K562 (cell line): ENCODE data around the gene ACP6. TPM values are rescaled to one million over a fixed set of nuclear protein-coding genes. Genes with fewer than 3 reads are reported as not detected.

Experiments used
- ATAC-seq: fragments of 200-7000 bp; cut with Tn5 transposase; 3 replicates; pipeline ENCODE4 v1.9.1; 2020; ENCODE audit warnings: moderate library complexity
- BruUV-seq: library from RNA; stranded (reverse); fragments of 400-500 nt; replicated peaks from 2 replicates; lab custom pipeline; 2021; lab: Mats Ljungman, UMichigan
- CTCF ChIA-PET: fragments of 300-600 bp; formaldehyde crosslinking; extraction: SDS; loops from one replicate; lab custom pipeline; 2021; ENCODE audit warnings: low intra/inter-chr PET ratio; lab: Yijun Ruan, JAX
- POLR2A ChIA-PET: fragments of 300-600, 350-650 bp; sonication (Branson Sonifier 250); formaldehyde crosslinking; extraction: SDS; loops from one replicate; lab custom pipeline; 2021; ENCODE audit warnings: antibody characterized with exemption, inconsistent platforms; lab: Yijun Ruan, JAX
- DNase-seq, 4 experiments: peaks; one replicate each; pipeline versions ENCODE4 v3.0.0 to v3.0.0-alpha.2; 2011 to 2018; ENCODE audit warnings: low spot score in 3 of 4, mixed read lengths in 3 of 4; ENCODE audit errors: extremely low read depth in 1 of 4
- FAIRE-seq: peaks from 2 replicates; lab custom pipeline; 2011; peaks lifted over from hg19 to GRCh38; lab: Jason Lieb, UNC
- H2AFZ ChIP-seq: 2 replicates; pipeline ENCODE4 v1.6.0; 2011; ENCODE audit warnings: low read depth, low read length, control low read depth, inconsistent platforms
- H3K27ac ChIP-seq: fragments of 200-600 bp; 3 replicates; pipeline ENCODE4 v1.8.0; 2011; ENCODE audit warnings: low read depth, mild to moderate bottlenecking, control low read depth, inconsistent platforms, low read length, moderate library complexity, mixed read lengths; ENCODE audit errors: extremely low read depth
- H3K27me3 ChIP-seq, 2 experiments: fragments of 300-600 bp in 1 of 2; 2 replicates in 1 of 2; 3 replicates in 1 of 2; pipeline versions ENCODE4 v1.6.0 to v1.8.0; 2011; ENCODE audit warnings: inconsistent platforms in 2 of 2, low read length in 2 of 2, mild to moderate bottlenecking in 1 of 2, mixed read lengths in 1 of 2, moderate library complexity in 1 of 2; ENCODE audit not compliant: control insufficient read depth in 2 of 2, insufficient read depth in 2 of 2
- H3K36me3 ChIP-seq: fragments of 300-600 bp; 3 replicates; pipeline ENCODE4 v1.8.0; 2011; ENCODE audit warnings: mild to moderate bottlenecking, low read length, inconsistent platforms; ENCODE audit not compliant: control insufficient read depth, insufficient read depth
- H3K4me1 ChIP-seq, 2 experiments: fragments of 200-600 bp in 1 of 2; replicated peaks in 1 of 2; 2 replicates in 1 of 2; 3 replicates in 1 of 2; pipeline versions ENCODE4 v1.5.1 to v1.8.0; 2011; ENCODE audit warnings: inconsistent platforms in 2 of 2, low read length in 2 of 2, mild to moderate bottlenecking in 1 of 2, mixed read lengths in 1 of 2, moderate library complexity in 1 of 2; ENCODE audit not compliant: control insufficient read depth in 2 of 2, insufficient read depth in 2 of 2
- H3K4me2 ChIP-seq: 2 replicates; pipeline ENCODE4 v1.6.1; 2011; ENCODE audit warnings: low read length, control low read depth, inconsistent platforms, mixed read lengths; ENCODE audit not compliant: insufficient read depth
- H3K4me3 ChIP-seq: fragments of 200-600 bp; sonication (generic), shearing (Covaris generic); 2 replicates; pipeline ENCODE4 v1.5.1; 2016; ENCODE audit warnings: control low read depth, inconsistent platforms
- H3K79me2 ChIP-seq: fragments of 200-600 bp; 3 replicates; pipeline ENCODE4 v1.8.0; 2011; ENCODE audit warnings: low read length, inconsistent platforms; ENCODE audit not compliant: control insufficient read depth, insufficient read depth
- H3K9ac ChIP-seq, 2 experiments: 2 replicates each; pipeline versions ENCODE4 v1.6.0 to v1.6.1; 2011; ENCODE audit warnings: low read depth in 2 of 2, low read length in 2 of 2, control low read depth in 1 of 2, inconsistent platforms in 1 of 2, mild to moderate bottlenecking in 1 of 2, mixed read lengths in 1 of 2; ENCODE audit not compliant: insufficient read depth in 1 of 2
- H3K9me1 ChIP-seq: one replicate; pipeline ENCODE4 v1.6.0; 2011; ENCODE audit warnings: inconsistent platforms, mild to moderate bottlenecking, low read length, moderate library complexity; ENCODE audit not compliant: control insufficient read depth, insufficient read depth
- H3K9me3 ChIP-seq: replicated peaks from 2 replicates; pipeline ENCODE4 v1.5.1; 2011; ENCODE audit warnings: low read depth, low read length, inconsistent platforms; ENCODE audit not compliant: control insufficient read depth, insufficient read depth
- H4K20me1 ChIP-seq: replicated peaks from 2 replicates; pipeline ENCODE4 v1.6.1; 2011; ENCODE audit warnings: low read length, inconsistent platforms, mixed read lengths; ENCODE audit not compliant: control insufficient read depth, insufficient read depth
- GABPA ChIP-seq: fragments of 200-800 bp; sonication (Bioruptor generic); conservative IDR thresholded peaks from 2 replicates; pipeline ENCODE4 v1.6.1; 2016; ENCODE audit warnings: low read depth, missing genetic modification characterization, missing compliant biosample characterization
- ID3 ChIP-seq, 2 experiments: fragments of 250-450 bp in 1 of 2; fragments of 450-650 bp in 1 of 2; sonication (Bioruptor Pico) in 1 of 2; IDR thresholded peaks; 2 replicates each; pipeline versions ENCODE4 v1.6.1 to v1.8.0; 2016 to 2021; ENCODE audit warnings: mild to moderate bottlenecking in 2 of 2, moderate library complexity in 2 of 2, missing compliant biosample characterization in 1 of 2, missing genetic modification characterization in 1 of 2
- MED1 ChIP-seq: sonication (generic); formaldehyde crosslinking; IDR thresholded peaks from 2 replicates; pipeline ENCODE4 v1.8.1; 2023; ENCODE audit warnings: missing genetic modification reagents, borderline replicate concordance
- MNT ChIP-seq, 2 experiments: fragments of 450-650 bp; conservative IDR thresholded peaks; 2 replicates each; pipeline ENCODE4 v1.6.1; 2017; ENCODE audit warnings: mild to moderate bottlenecking in 2 of 2, moderate library complexity in 2 of 2
- RHOXF2B ChIP-seq: fragments of 250-450 bp; sonication (Bioruptor Pico); conservative IDR thresholded peaks from 2 replicates; pipeline ENCODE4 v1.5.1; 2021
- RUNX1 ChIP-seq: sonication (generic); IDR thresholded peaks from 2 replicates; pipeline ENCODE4 v1.6.1; 2016; ENCODE audit warnings: antibody characterized with exemption, low read depth
- SMAD4 ChIP-seq: fragments of 250-450 bp; sonication (Bioruptor Pico); conservative IDR thresholded peaks from 2 replicates; pipeline ENCODE4 v1.8.0; 2021; ENCODE audit warnings: inconsistent platforms, mild to moderate bottlenecking, moderate library complexity
- TBL1XR1 ChIP-seq, 2 experiments: IDR thresholded peaks; 2 replicates each; pipeline ENCODE4 v1.6.1; 2012; ENCODE audit warnings: improper control_type of control experiment in 2 of 2, low read length in 2 of 2, mild to moderate bottlenecking in 1 of 2
- TCF3 ChIP-seq: sonication (generic); formaldehyde crosslinking; IDR thresholded peaks from 2 replicates; pipeline ENCODE4 v1.4.0; 2020; ENCODE audit warnings: mild to moderate bottlenecking, missing genetic modification reagents
- TSHZ1 ChIP-seq: fragments of 250-450 bp; sonication (Bioruptor Pico); IDR thresholded peaks from 2 replicates; pipeline ENCODE4 v1.4.0; 2020; ENCODE audit warnings: mild to moderate bottlenecking, moderate library complexity
- ZBED1 ChIP-seq: IDR thresholded peaks from 2 replicates; pipeline ENCODE4 v1.6.1; 2014
- ZBTB9 ChIP-seq: fragments of 450-650 bp; formaldehyde crosslinking; IDR thresholded peaks from 2 replicates; pipeline ENCODE4 v1.4.0; 2020; ENCODE audit warnings: mild to moderate bottlenecking, moderate library complexity
- ZNF354B ChIP-seq: fragments of 250-450 bp; sonication (Bioruptor Pico); IDR thresholded peaks from 2 replicates; pipeline ENCODE4 v1.4.0; 2020
- ZNF431 ChIP-seq: sonication (generic); formaldehyde crosslinking; IDR thresholded peaks from 2 replicates; pipeline ENCODE4 v1.8.0; 2022; ENCODE audit warnings: mild to moderate bottlenecking, missing genetic modification reagents
- ZNF507 ChIP-seq: conservative IDR thresholded peaks from 2 replicates; pipeline ENCODE4 v1.6.1; 2017; ENCODE audit warnings: missing genetic modification characterization, missing compliant biosample characterization
- ZNF644 ChIP-seq: fragments of 200-800 bp; sonication (Bioruptor generic); IDR thresholded peaks from 2 replicates; pipeline ENCODE4 v1.6.1; 2016; ENCODE audit warnings: low read depth, missing genetic modification characterization, missing compliant biosample characterization
- WGBS: fragments of 100-300 bp; shearing (Covaris generic); methylation state at CpG from one replicate; pipeline ENCODE4 v1.1.6; 2016; ENCODE audit warnings: low coverage, mixed read lengths; ENCODE audit not compliant: insufficient coverage; ENCODE audit errors: missing lambda C conversion rate; 5-methylcytosine and 5-hydroxymethylcytosine counted together
- in situ Hi-C: fragments of 300-500 bp; cut with MboI; formaldehyde crosslinking; loops from 4 replicates; pipeline ENCODE4 v1.15.0; 2018; ENCODE audit warnings: inconsistent platforms, mixed read lengths
- intact Hi-C: fragments of 100-400 bp; cut with micrococcal nuclease; formaldehyde crosslinking; loops from 2 replicates; pipeline ENCODE4 v1.14.2; 2022
- polyA plus RNA-seq, 8 experiments: library from polyadenylated mRNA; depleted of rRNA in 4 of 8; stranded (reverse) in 5 of 8; unstranded in 3 of 8; fragments of >200 nt; fragmentation: Nextera tagmentation in 2 of 8; fragmentation: Illumina TruSeq in 1 of 8; extraction: Ambion mirVana in 2 of 8; extraction: Trizol in 1 of 8; gene quantifications; 2 replicates each; pipeline versions ENCODE4 v1.2.1 to v1.2.3, GENCODE V29; 2011 to 2014; ENCODE audit warnings: inconsistent platforms in 1 of 8, missing spikeins in 1 of 8
- total RNA-seq, 7 experiments: library from RNA; depleted of rRNA in 6 of 7; stranded (reverse); fragments of >200 nt in 6 of 7; fragmentation: Illumina TruSeq in 2 of 7; extraction: Trizol in 2 of 7; gene quantifications; 2 replicates each; pipeline versions ENCODE4 v1.2.1 to v1.2.3, GENCODE V29; 2011 to 2021; ENCODE audit warnings: low replicate concordance in 1 of 7

The ACP6 gene
- total and polyA plus RNA-seq, 9 of the 15 experiments (the other 6 are each of a cell fraction or from before 2014, with no cell fraction given), result 0.05 to 1.4 (median 0.49) TPM

- Histone ChIP-seq H3K4me2 (no peak overlapping the region), H3K9me1 (no peaks in the 10 kb centered on the region), H3K27ac (no peak overlapping the region), H4K20me1 (no peaks in the 10 kb centered on the region), H3K4me3 (no peak overlapping the region), H3K27me3 (no peaks in the 10 kb centered on the region), H3K4me1 (no peaks in the 10 kb centered on the region; a peak in 1 of 5 replicates), H3K9me3 (no peaks in the 10 kb centered on the region), H3K79me2 (no peaks in the 10 kb centered on the region), H2AFZ (no peak overlapping the region), H3K9ac (no peak overlapping the region), H3K36me3 (peaks cover 14% of the 10 kb centered on the region; the same call in 2 of the 3 replicates)
- no TSS peak for BruUV-seq
- no peak for ATAC-seq
- intact Hi-C loops, result no loop called here
- no peak for DNase-seq
- POLR2A ChIA-PET, result no interaction called here
- CTCF ChIA-PET, result interaction anchor here (0.6 kb wide), 1 partner anchor 10 kb away, joined by 3 read pairs; no protein-coding TSS in a partner anchor
- in situ Hi-C loops, result no loop called here
- no peak for FAIRE-seq
- WGBS, result 38% methylated on average over 4 of the region's 4 CpGs
- TF ChIP-seq MNT (conservative IDR thresholded peaks at IDR 0.05) (no peak), ZNF431 (CRISPR knock-in tag) (no peak), SMAD4 (CRISPR knock-in tag) (no peak), TSHZ1 (CRISPR knock-in tag) (no peak), ZBTB9 (no peak), ZBED1 (no peak), GABPA (tag) (0 out of 2 replicates have a peak, but pooled peaks have one; percentile 17), RHOXF2B (CRISPR knock-in tag) (no peak), TCF3 (CRISPR knock-in tag) (no peak), ZNF644 (tag) (no peak), ZNF507 (tag) (0 out of 2 replicates have a peak, but pooled peaks have one; percentile 10), MED1 (no peak), TBL1XR1 (IDR thresholded peaks at IDR 0.05; ENCODE audit: low read length in 2 of 2) (no peak), RUNX1 (no peak), ZNF354B (CRISPR knock-in tag) (peak; percentile 83), ID3 (CRISPR knock-in tag; IDR thresholded peaks at IDR 0.05) (no peak), ID3 (tag; IDR thresholded peaks at IDR 0.05) (no peak)
These were observed 52.2 kb downstream of the ACP6 start for GRCh38 chr1:147618077-147618569.
